ENCODE data around the gene C11orf16. TPM values are rescaled to one million over a fixed set of nuclear protein-coding genes. Genes with fewer than 3 reads are reported as not detected.

Gene C11orf16
- total and polyA plus RNA-seq, 2 of the 8 experiments (the other 6 are each of a cell fraction or from before 2014, with no cell fraction given): 0.08 TPM; not detected in 1

DNA sequence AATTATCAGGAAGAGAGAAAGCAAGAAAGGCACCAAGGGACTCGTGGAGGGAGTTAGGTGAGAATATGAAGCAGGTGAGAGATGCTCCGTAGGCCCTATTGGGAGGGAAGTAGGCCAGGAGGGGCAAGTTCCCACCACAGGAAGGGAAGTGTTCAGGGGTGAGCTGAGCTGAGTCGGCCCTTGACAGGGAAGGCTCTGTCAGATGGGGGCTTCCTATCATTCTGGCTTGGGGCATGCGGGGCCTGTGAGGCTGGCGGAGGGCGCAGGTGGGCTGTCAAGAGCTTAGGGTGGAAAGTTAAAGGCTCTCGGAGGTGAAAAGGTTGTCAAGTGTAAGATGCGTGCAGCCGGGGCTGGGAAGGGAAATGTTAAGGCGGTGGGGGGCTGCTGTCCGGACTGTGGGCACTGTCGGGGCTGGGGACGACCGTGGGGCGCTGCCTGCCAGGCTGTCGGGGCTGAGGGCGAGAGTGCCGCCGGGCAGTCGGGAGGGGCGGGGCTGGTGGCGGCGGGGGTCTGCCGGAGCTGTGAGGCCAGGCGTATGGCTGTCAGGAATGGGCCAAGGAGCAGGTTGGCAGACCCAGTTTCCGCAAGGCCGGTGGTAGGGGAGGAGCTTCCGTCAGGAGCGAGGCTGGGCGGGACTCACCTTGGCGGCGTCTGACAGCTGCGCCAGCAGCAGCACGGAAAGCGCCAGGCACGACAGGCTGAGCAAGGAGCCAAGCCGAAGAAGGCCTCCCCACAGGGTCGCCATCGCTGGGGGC is 31.0 kb upstream of the C11orf16 start:
- no peak overlapping the region for H2BK5ac ChIP-seq (ENCODE audit: low read depth, low read length)
- no peak overlapping the region for H4K91ac ChIP-seq (replicated peaks; ENCODE audit: insufficient read length, low read length)
- H3K79me1 ChIP-seq (ENCODE audit: low read depth, low read length): peaks cover 3% of the 10 kb centered on the region; the same call in 1 of the 2 replicates
- no peaks in the 10 kb centered on the region for H3K36me3 ChIP-seq (ENCODE audit: control insufficient read depth in 2 of 4, insufficient read depth in 4 of 4, low read length in 3 of 4)
- no peak overlapping the region for H3K56ac ChIP-seq (replicated peaks; ENCODE audit: insufficient read length, low read depth, low read length)
- no peak overlapping the region for H2AFZ ChIP-seq (ENCODE audit: low read length)
- H3K4me1 ChIP-seq (replicated peaks in 1 of 4; ENCODE audit: control insufficient read depth in 3 of 4, insufficient read depth in 4 of 4, low read length in 3 of 4): peaks cover 0 to 4% (median 2%) of the 10 kb centered on the region in 4 experiments; a peak in 3 of 7 replicates
- H3K27me3 ChIP-seq (replicated peaks in 1 of 4; ENCODE audit: control insufficient read depth in 3 of 4, extremely low read depth in 1 of 4, insufficient read depth in 3 of 4, low read length in 3 of 4): no peaks in the 10 kb centered on the region
- H2BK120ac ChIP-seq (replicated peaks; ENCODE audit: low read depth, low read length): no peak overlapping the region
- H3K9me3 ChIP-seq (ENCODE audit: insufficient read depth in 2 of 2, low read depth in 1 of 2, low read length in 1 of 2): no peaks in the 10 kb centered on the region
- 0 out of 2 replicates have a peak overlapping the region, but pooled peaks have one; percentile 51 for H3K18ac ChIP-seq (ENCODE audit: extremely low read depth, low read length)
- no peak overlapping the region for H2AK5ac ChIP-seq (ENCODE audit: low read depth, low read length)
- H3K14ac ChIP-seq (ENCODE audit: insufficient read length): no peak overlapping the region
- no peak overlapping the region for H2BK12ac ChIP-seq (ENCODE audit: low read depth, low read length)
- H3K4ac ChIP-seq (replicated peaks; ENCODE audit: insufficient read length, low read depth, low read length): no peak overlapping the region
- DNase-seq (ENCODE audit: low read depth in 1 of 2, low spot score in 2 of 2) (peak; percentile 56 to 90), FAIRE-seq (no peak)
- H3K27ac ChIP-seq (ENCODE audit: low read depth, low read length): no peak overlapping the region
- H2BK20ac ChIP-seq (ENCODE audit: low read length): no peak overlapping the region
- H4K20me1 ChIP-seq (replicated peaks in 1 of 2; ENCODE audit: control insufficient read depth in 1 of 2, insufficient read depth in 2 of 2, low read length in 2 of 2): no peaks in the 10 kb centered on the region
- peak overlapping the region in 2 of 4 experiments; percentile 62 to 63; a peak in 3 of 7 replicates for H3K9ac ChIP-seq (replicated peaks in 1 of 4; ENCODE audit: extremely low read depth in 1 of 4, low read depth in 3 of 4, low read length in 3 of 4)
- peak overlapping the region; percentile 47 for H4K5ac ChIP-seq (ENCODE audit: insufficient read length, low read depth, low read length)
- peaks cover 0 to 3% of the 10 kb centered on the region in 2 experiments; a peak in 1 of 4 replicates for H3K79me2 ChIP-seq (ENCODE audit: control insufficient read depth in 1 of 2, insufficient read depth in 2 of 2, low read length in 2 of 2)
- H4K8ac ChIP-seq (ENCODE audit: extremely low read depth, insufficient read depth, low read length): peak overlapping the region; percentile 95; the same call in 1 of the 2 replicates
- no peak overlapping the region for H2BK15ac ChIP-seq (ENCODE audit: low read length)
- 6% methylated on average over 27 of the region's 39 CpGs; no CpG with 5 or more reads in 1 of the 2 experiments for WGBS, 2 experiments (ENCODE audit: extremely low coverage in 1 of 2, insufficient coverage in 1 of 2, insufficient read length in 1 of 2, insufficient replicate concordance in 2 of 2, low coverage in 1 of 2, low lambda C conversion rate in 2 of 2, missing lambda C conversion rate in 1 of 2)
- ChIA-PET CTCF (ENCODE audit: partially characterized antibody) (interaction anchor here (0.9 to 2.3 kb wide), 7 partner anchors 31 to 700 kb away, joined by 3 to 11 read pairs (median 3); partner anchors contain the start of genes C11orf16 and LMO1), POLR2A (ENCODE audit: partially characterized antibody) (interaction anchor here (0.7 to 1.5 kb wide), 7 partner anchors 12 to 497 kb away, joined by 3 to 8 read pairs (median 3); partner anchors contain the start of genes AKIP1, TRIM66 and ZNF143)
- no peak overlapping the region for H3K23ac ChIP-seq (ENCODE audit: insufficient read length)
- peaks cover 12% of the 10 kb centered on the region for H3K23me2 ChIP-seq (ENCODE audit: low read depth, low read length)
- peak overlapping the region; percentile 64 to 86 (median 68) for H3K4me3 ChIP-seq (ENCODE audit: extremely low read depth in 1 of 4, insufficient read depth in 2 of 4, low read depth in 3 of 4, low read length in 4 of 4)
- H3K4me2 ChIP-seq (ENCODE audit: insufficient read depth in 1 of 2, low read depth in 2 of 2, low read length in 2 of 2): peak overlapping the region; percentile 62 to 90
- TF ChIP-seq SIRT6 (IDR thresholded peaks at IDR 0.05; ENCODE audit: low read length): no peak
- TF ChIP-seq SAP30 (IDR thresholded peaks at IDR 0.05; ENCODE audit: insufficient read depth, insufficient replicate concordance, low read length): peak; percentile 46
- TF ChIP-seq RBBP5 (IDR thresholded peaks at IDR 0.05; ENCODE audit: borderline replicate concordance, low read depth, low read length): 0 out of 2 replicates have a peak, but pooled peaks have one; percentile 43
- TF ChIP-seq KDM1A (IDR thresholded peaks at IDR 0.05; ENCODE audit: borderline replicate concordance, low read length): no peak
- TF ChIP-seq GTF2F1 (IDR thresholded peaks at IDR 0.05; ENCODE audit: borderline replicate concordance, low read depth, low read length): no peak
- no peak for TF ChIP-seq CHD2 (IDR thresholded peaks at IDR 0.05; ENCODE audit: low read length)
- no peak for TF ChIP-seq SP2 (IDR thresholded peaks at IDR 0.05; ENCODE audit: low read length)
- TF ChIP-seq SRF (IDR thresholded peaks at IDR 0.05; ENCODE audit: low read depth, low read length): no peak
- no peak for TF ChIP-seq CEBPB (IDR thresholded peaks at IDR 0.05; ENCODE audit: low read depth, low read length)
- no peak for TF ChIP-seq BCL11A (IDR thresholded peaks at IDR 0.05; ENCODE audit: low read depth in 2 of 2, low read length in 2 of 2)
- TF ChIP-seq MAFK (IDR thresholded peaks at IDR 0.05; ENCODE audit: low read depth, low read length): no peak
- TF ChIP-seq BRCA1 (IDR thresholded peaks at IDR 0.05; ENCODE audit: low read depth, low read length): no peak
- TF ChIP-seq FOSL1 (IDR thresholded peaks at IDR 0.05; ENCODE audit: insufficient read depth, low read depth, low read length): no peak
